ENCODE measurements around the gene CYP21A2.
"Not testable (repeated sequence)": the region's sequence is repeated elsewhere in the genome, so short reads cannot be mapped to it uniquely, and the experiment has no call there.

Gene CYP21A2

DNA sequence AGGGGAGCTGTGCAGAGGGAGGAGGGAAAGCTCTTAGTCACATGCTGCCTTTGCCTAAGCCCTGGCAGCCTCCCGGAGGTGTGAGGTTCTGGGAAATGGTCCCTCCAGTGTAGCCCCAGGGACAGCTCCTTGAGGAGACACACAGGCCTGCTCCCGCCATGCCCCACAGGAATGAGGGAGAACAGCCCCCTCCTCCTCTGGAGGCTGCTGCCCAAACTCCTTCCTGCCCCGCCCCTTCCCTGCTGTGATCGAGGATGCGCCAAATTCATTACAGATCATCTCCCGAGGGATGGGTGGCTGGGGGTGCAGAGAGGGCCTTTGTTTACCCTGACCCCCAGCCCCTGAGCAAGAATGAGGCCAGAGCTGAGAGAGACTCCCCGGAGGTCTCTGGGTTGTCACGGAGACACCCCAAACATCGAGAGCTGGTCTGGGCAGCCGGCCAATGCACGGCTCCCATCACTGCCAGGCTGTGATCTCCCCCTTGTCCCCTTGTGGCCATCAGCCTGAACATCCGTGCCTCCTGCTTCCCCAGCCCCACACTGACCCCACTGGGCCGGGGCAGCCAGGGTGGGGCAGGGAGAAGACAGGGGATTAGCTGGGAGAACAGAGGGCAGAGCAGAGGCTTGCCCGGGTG lies 8.4 kb downstream of the CYP21A2 start:
- TF ChIP-seq TAF1 (IDR thresholded peaks at IDR 0.05; ENCODE audit: borderline replicate concordance, low read depth, low read length) (no peak), POLR2AphosphoS5 (IDR thresholded peaks at IDR 0.05; ENCODE audit: low read depth, low read length) (no peak), POLR2A (IDR thresholded peaks at IDR 0.05; ENCODE audit: low read depth, low read length) (no peak)
- FAIRE-seq, result no peak
- DNase-seq (ENCODE audit: insufficient read length), result no peak

- TF ChIP-seq POLR2A (IDR thresholded peaks at IDR 0.05; ENCODE audit: low read depth, low read length) (no peak), POLR2AphosphoS5 (IDR thresholded peaks at IDR 0.05; ENCODE audit: low read depth, low read length) (no peak), TAF1 (IDR thresholded peaks at IDR 0.05; ENCODE audit: borderline replicate concordance, low read depth, low read length) (no peak)
- no peak for DNase-seq (ENCODE audit: insufficient read length)
- no peak for FAIRE-seq
Measured at GRCh38 chr6:32047084-32047478, 8.9 kb downstream of the CYP21A2 start.

- FAIRE-seq (no peak), DNase-seq (ENCODE audit: insufficient read length) (no peak)
- TF ChIP-seq POLR2AphosphoS5 (IDR thresholded peaks at IDR 0.05; ENCODE audit: low read depth, low read length) (no peak), POLR2A (IDR thresholded peaks at IDR 0.05; ENCODE audit: low read depth, low read length) (no peak), TAF1 (IDR thresholded peaks at IDR 0.05; ENCODE audit: borderline replicate concordance, low read depth, low read length) (no peak)
Measured at GRCh38 chr6:32047539-32047854, 9.3 kb downstream of the CYP21A2 start.

- peak; percentile 61 for DNase-seq (ENCODE audit: insufficient read length)
- peak; percentile 33 for FAIRE-seq
- TF ChIP-seq POLR2A (IDR thresholded peaks at IDR 0.05; ENCODE audit: low read depth, low read length) (no peak), TAF1 (IDR thresholded peaks at IDR 0.05; ENCODE audit: borderline replicate concordance, low read depth, low read length) (no peak), POLR2AphosphoS5 (IDR thresholded peaks at IDR 0.05; ENCODE audit: low read depth, low read length) (no peak)
Measured at GRCh38 chr6:32047855-32048766, 9.9 kb downstream of the CYP21A2 start.

GRCh38 chr6:32049149-32049548 lies 10.9 kb downstream of the CYP21A2 start:
- not testable (repeated sequence) for FAIRE-seq; DNase-seq (ENCODE audit: insufficient read length)

DNA sequence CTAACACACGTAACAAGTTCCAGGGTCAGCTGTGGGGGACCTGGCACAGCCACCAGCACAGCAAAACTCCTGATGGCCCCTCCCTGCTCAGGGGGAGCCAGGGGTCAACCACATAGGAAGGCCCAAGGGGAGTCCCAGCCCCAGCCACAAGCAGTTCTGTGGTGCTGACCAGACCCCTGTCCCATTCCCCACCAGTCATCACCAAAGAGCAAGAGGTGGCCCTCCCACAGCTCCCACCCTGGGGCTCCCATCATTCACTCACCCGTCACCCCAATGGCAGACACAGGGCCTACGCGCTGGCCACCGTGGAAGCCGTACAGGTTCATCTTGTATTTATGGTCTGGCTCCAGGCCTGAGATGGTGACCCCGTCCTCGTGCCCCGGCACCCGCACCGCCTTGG lies 11.5 kb downstream of the CYP21A2 start:
- not testable (repeated sequence) for DNase-seq (ENCODE audit: insufficient read length); FAIRE-seq

DNA sequence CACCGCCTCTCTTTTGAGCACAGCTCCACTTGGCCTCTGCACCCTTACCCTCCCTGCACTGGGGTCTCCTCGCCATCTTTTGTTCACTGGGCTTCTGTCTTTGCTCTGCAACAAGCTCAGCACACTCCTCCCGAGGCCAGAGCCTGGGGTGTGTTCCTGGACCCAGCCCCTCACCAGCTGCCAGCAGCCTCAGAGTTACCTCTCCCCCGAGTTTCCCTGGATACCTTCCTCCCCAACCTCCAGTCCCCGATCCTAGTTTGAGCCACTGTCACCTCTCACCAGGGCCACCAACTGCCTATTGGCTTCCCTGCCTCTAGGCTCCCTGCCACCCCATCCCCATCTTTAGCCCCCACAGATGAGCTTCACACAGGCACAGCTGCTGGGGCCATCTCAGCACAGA lies 12.3 kb downstream of the CYP21A2 start:
- DNase-seq (ENCODE audit: insufficient read length) (no peak), FAIRE-seq (no peak)
- no peak for TF ChIP-seq POLR2AphosphoS5 (IDR thresholded peaks at IDR 0.05; ENCODE audit: low read depth, low read length)

- not testable (repeated sequence) for DNase-seq (ENCODE audit: insufficient read length); FAIRE-seq
Measured at GRCh38 chr6:32052626-32053025, 14.4 kb downstream of the CYP21A2 start.

DNA sequence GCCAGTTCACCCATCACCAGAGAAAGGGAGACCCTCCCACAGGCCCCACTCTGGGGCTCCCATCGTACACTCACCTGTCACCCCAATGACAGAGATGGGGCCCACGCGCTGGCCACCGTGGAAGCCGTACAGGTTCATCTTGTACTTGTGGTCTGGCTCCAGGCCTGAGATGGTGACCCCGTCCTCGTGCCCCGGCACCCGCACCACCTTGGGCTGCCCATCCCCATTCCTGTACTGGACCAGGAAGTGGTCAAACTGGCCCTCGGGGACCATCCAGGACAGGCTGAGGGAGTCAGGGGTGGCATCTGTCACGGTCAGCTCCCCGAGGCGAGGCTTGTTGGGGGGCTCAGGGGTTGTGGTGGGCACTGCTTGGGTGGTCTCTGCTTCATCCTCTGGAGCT lies 15.1 kb downstream of the CYP21A2 start:
- FAIRE-seq, result not testable (repeated sequence)

DNA sequence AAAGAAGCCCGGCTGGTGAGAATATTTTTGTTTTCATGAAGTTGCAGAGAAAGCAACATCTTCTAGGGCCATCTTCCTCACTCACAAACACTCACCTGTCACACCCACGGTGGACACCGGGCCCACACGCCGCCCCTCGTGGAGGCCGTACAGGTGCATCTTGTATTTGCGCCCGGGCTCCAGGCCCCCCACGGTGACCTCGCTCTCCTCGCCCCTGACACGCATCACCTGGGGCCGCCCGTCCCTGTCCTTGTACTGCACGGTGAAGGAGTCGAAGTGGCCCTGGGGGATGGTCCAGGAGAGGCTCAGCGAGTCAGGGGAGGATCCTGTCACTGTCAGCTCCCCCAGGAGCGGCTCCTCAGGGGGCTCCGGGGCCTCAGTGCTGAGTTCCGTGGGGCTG lies 17.5 kb downstream of the CYP21A2 start:
- not testable (repeated sequence) for FAIRE-seq; DNase-seq (ENCODE audit: insufficient read length)

More for the DNA sequence above, 15.1 kb downstream of the CYP21A2 start:
- DNase-seq (ENCODE audit: insufficient read length), result not testable (repeated sequence)

GRCh38 chr6:32056254-32056653 lies 18.0 kb downstream of the CYP21A2 start:
- FAIRE-seq (no peak), DNase-seq (ENCODE audit: insufficient read length) (no peak)
- TF ChIP-seq POLR2A (IDR thresholded peaks at IDR 0.05; ENCODE audit: low read depth, low read length) (no peak), POLR2AphosphoS5 (IDR thresholded peaks at IDR 0.05; ENCODE audit: low read depth, low read length) (no peak), TAF1 (IDR thresholded peaks at IDR 0.05; ENCODE audit: borderline replicate concordance, low read depth, low read length) (no peak)

GRCh38 chr6:32057966-32058365 lies 19.8 kb downstream of the CYP21A2 start:
- TF ChIP-seq POLR2A (IDR thresholded peaks at IDR 0.05; ENCODE audit: low read depth, low read length) (no peak), TAF1 (IDR thresholded peaks at IDR 0.05; ENCODE audit: borderline replicate concordance, low read depth, low read length) (no peak), POLR2AphosphoS5 (IDR thresholded peaks at IDR 0.05; ENCODE audit: low read depth, low read length) (no peak)
- FAIRE-seq (no peak), DNase-seq (ENCODE audit: insufficient read length) (no peak)

GRCh38 chr6:32058511-32058963 lies 20.3 kb downstream of the CYP21A2 start:
- TF ChIP-seq TAF1 (IDR thresholded peaks at IDR 0.05; ENCODE audit: borderline replicate concordance, low read depth, low read length) (no peak), POLR2AphosphoS5 (IDR thresholded peaks at IDR 0.05; ENCODE audit: low read depth, low read length) (no peak), POLR2A (IDR thresholded peaks at IDR 0.05; ENCODE audit: low read depth, low read length) (no peak)
- FAIRE-seq (no peak), DNase-seq (ENCODE audit: insufficient read length) (no peak)

Data from GM12892 (cell line).